ENCODE results near the gene RAG2. TPM values are rescaled to one million over a fixed set of nuclear protein-coding genes. Genes with fewer than 3 reads are reported as not detected.

RAG2 gene
- total RNA-seq, 4 donors from 2014 or later: not detected

DNA sequence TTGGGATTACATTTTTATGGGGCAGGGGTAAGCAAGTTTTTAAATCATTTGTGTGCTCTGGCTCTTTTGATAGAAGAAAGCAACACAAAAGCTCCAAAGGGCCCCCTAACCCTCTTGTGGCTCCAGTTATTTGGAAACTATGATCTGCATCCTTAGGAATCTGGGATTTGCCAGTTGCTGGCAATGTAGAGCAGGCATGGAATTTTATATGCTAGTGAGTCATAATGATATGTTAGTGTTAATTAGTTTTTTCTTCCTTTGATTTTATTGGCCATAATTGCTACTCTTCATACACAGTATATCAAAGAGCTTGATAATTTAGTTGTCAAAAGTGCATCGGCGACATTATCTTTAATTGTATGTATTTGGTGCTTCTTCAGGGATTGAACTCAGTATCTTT is 20.2 kb downstream of the RAG2 start:
- intact Hi-C loops (cut with DNase I): no loop called here
- 85% methylated on average over 2 of the region's 2 CpGs for WGBS, 2 donors
- Histone ChIP-seq H3K36me3 (no peaks in the 10 kb centered on the region), H3K4me3 (no peak overlapping the region), H3K4me1 (no peaks in the 10 kb centered on the region), H3K27ac (no peak overlapping the region), H3K9me3 (peaks cover 0 to 8% (median 0%) of the 10 kb centered on the region in 3 donors), H3K27me3 (no peaks in the 10 kb centered on the region)
- no peak for TF ChIP-seq POLR2A (IDR thresholded peaks at IDR 0.05)
- TF ChIP-seq, protein P1, sequence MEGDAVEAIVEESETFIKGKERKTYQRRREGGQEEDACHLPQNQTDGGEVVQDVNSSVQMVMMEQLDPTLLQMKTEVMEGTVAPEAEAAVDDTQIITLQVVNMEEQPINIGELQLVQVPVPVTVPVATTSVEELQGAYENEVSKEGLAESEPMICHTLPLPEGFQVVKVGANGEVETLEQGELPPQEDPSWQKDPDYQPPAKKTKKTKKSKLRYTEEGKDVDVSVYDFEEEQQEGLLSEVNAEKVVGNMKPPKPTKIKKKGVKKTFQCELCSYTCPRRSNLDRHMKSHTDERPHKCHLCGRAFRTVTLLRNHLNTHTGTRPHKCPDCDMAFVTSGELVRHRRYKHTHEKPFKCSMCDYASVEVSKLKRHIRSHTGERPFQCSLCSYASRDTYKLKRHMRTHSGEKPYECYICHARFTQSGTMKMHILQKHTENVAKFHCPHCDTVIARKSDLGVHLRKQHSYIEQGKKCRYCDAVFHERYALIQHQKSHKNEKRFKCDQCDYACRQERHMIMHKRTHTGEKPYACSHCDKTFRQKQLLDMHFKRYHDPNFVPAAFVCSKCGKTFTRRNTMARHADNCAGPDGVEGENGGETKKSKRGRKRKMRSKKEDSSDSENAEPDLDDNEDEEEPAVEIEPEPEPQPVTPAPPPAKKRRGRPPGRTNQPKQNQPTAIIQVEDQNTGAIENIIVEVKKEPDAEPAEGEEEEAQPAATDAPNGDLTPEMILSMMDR (IDR thresholded peaks at IDR 0.05): no peak
- no peak for DNase-seq

DNA sequence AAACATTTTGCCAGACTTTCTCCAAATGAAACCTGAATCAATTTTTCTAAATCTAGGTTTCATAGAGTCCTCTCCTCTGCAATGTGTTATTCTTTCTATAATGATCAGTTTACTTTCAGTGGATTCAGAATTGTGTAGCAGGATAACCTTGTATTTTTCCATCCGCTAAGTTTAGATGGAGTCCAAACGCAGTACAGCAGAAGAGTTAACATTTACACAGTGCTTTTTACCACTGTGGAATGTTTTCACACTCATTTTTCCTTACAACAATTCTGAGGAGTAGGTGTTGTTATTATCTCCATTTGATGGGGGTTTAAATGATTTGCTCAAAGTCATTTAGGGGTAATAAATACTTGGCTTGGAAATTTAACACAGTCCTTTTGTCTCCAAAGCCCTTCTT is 20.7 kb downstream of the RAG2 start:
- no peaks in the 10 kb centered on the region for H3K4me1 ChIP-seq
- no peak overlapping the region for H3K27ac ChIP-seq
- no peak overlapping the region for H3K4me3 ChIP-seq
- no peak for DNase-seq
- H3K9me3 ChIP-seq: peaks cover 0 to 8% (median 0%) of the 10 kb centered on the region in 3 donors
- WGBS, 2 donors: 46 to 62% methylated on average over 2 of the region's 2 CpGs
- H3K27me3 ChIP-seq: no peaks in the 10 kb centered on the region
- H3K36me3 ChIP-seq: no peaks in the 10 kb centered on the region
- intact Hi-C loops (cut with DNase I): no loop called here
- TF ChIP-seq, protein P1 (IDR thresholded peaks at IDR 0.05): no peak
- no peak for TF ChIP-seq POLR2A (IDR thresholded peaks at IDR 0.05)

DNA sequence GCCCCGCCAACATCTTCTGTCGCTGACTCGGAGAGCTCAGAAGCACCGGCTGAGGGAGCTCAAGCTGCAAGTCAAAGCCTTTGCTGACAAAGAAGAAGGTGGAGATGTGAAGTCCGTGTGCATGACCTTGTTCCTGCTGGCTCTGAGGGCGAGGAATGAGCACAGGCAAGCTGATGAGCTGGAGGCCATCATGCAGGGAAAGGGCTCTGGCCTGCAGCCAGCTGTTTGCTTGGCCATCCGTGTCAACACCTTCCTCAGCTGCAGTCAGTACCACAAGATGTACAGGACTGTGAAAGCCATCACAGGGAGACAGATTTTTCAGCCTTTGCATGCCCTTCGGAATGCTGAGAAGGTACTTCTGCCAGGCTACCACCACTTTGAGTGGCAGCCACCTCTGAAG is 23.6 kb downstream of the RAG2 start:
- no peak for DNase-seq
- H3K9me3 ChIP-seq: no peaks in the 10 kb centered on the region
- H3K36me3 ChIP-seq: no peaks in the 10 kb centered on the region
- H3K27me3 ChIP-seq: no peaks in the 10 kb centered on the region
- no peaks in the 10 kb centered on the region for H3K4me1 ChIP-seq
- intact Hi-C loops (cut with DNase I): no loop called here
- TF ChIP-seq, protein P1 (IDR thresholded peaks at IDR 0.05): no peak
- TF ChIP-seq POLR2A (IDR thresholded peaks at IDR 0.05): no peak
- no peak overlapping the region for H3K27ac ChIP-seq
- 67 to 73% methylated on average over 5 to 8 of the region's 8 CpGs for WGBS, 2 donors
- H3K4me3 ChIP-seq: no peak overlapping the region

DNA sequence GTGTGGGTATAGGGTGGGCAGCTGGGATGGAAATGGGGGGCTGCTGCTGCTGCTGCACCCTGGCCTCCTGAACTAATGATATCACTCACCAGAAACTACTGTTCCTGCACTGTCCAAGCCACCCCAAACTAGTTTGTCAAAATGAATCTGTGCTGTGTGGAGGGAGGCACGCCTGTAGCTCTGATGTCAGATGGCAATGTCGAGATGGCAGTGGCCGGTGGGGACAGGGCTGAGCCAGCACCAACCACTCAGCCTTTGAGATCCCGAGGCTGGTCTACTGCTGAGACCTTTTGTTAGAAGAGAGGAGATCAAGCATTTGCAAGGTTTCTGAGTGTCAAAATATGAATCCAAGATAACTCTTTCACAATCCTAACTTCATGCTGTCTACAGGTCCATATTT is 28.9 kb downstream of the RAG2 start:
- WGBS, 2 donors: 70% methylated on average over 4 of the region's 4 CpGs
- no peak overlapping the region for H3K4me3 ChIP-seq
- no peaks in the 10 kb centered on the region for H3K9me3 ChIP-seq
- H3K36me3 ChIP-seq: no peaks in the 10 kb centered on the region
- TF ChIP-seq, protein P1 (IDR thresholded peaks at IDR 0.05): no peak
- TF ChIP-seq POLR2A (IDR thresholded peaks at IDR 0.05): no peak
- H3K27ac ChIP-seq: no peak overlapping the region
- peaks cover 0 to 6% (median 3%) of the 10 kb centered on the region in 3 donors for H3K4me1 ChIP-seq
- H3K27me3 ChIP-seq: peaks cover 0 to 11% (median 0%) of the 10 kb centered on the region in 4 donors
- DNase-seq: no peak
- intact Hi-C loops (cut with DNase I): loop anchor here (10.0 kb wide), 1 partner anchor 106 kb away; no protein-coding TSS in a partner anchor

DNA sequence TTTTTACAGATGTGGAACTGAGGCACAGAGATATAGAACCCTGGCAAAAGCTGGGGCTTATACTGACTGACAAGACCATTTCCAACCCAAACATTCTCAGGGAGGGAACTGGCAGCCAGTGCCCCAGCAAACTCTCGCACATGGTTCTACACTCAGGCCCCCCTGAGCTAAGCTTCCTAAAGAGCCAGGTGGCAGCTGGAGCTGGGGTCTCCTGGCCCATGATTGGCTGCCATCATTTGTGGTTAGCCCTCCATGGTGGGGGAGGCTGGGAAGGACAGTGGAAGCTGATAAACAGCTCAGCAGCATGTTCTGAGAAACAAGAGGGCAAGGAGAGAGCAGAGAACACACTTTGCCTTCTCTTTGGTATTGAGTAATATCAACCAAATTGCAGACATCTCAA is 30.3 kb downstream of the RAG2 start, which contains the start of gene RAG1:
Gene RAG1 (plus strand): TSS at position 314 of the 400 bp plus-strand sequence. CDS start 5,298 bp downstream, outside the sequence.
- H3K4me3 ChIP-seq: no peak within 1 kb of the TSS
- no peak within 1 kb of the TSS for H3K27ac ChIP-seq
- TF ChIP-seq, protein P1 (IDR thresholded peaks at IDR 0.05): no peak
- TF ChIP-seq POLR2A (IDR thresholded peaks at IDR 0.05): no peak
- H3K9me3 ChIP-seq: no peaks in the 10 kb centered on the region
- peaks cover 0 to 6% (median 3%) of the 10 kb centered on the region in 3 donors for H3K4me1 ChIP-seq
- H3K36me3 ChIP-seq: no peaks in the 10 kb centered on the region
- intact Hi-C loops (cut with DNase I): loop anchor here (10.0 kb wide), 1 partner anchor 107 kb away; no protein-coding TSS in a partner anchor
- no CpG with 5 or more reads among the region's 1 CpG for WGBS, 2 donors
- DNase-seq: no peak
- peaks cover 0 to 11% (median 0%) of the 10 kb centered on the region in 4 donors for H3K27me3 ChIP-seq
